ENCODE measurements around the gene ASPHD2.

DNA sequence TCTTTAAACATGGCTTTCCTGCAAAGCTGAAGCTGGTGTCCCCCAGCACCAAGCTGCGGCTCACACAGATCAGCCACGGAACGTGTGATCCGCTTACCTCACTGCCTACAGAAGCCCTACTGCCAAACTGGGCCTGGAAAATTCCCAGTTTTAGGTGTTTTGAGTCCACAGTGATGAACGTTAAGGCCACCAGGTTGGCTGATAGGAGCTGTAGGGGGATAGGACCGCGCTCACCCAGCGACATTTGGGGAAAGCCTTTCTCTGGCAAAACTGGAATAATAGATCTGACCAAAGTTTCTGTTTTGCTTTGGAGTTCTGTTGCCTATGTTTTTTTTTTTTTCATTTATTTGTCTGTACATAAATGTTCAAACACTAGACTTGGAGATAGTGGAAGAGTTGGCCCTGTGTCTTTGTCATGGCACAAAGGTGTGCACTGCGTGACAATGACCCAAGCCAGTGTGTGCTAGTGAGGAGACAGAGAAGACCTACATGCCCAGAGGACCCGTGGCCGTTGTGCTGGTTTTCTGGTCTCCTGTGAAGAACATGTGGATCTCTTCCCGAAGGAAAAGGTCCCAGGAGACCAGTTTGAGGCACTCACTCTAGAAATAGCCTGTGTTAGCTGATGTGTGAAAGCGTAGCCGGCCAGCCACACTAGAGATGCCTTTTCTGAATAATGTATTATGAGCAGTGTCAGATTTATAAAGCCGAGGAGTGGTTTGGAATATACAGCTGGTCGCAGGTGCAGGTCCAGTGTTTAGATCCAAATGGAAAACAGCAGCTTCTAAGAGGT is 15.0 kb downstream of the ASPHD2 start:
- TF ChIP-seq POLR2A (IDR thresholded peaks at IDR 0.05): no peak
- TF ChIP-seq, protein P1, sequence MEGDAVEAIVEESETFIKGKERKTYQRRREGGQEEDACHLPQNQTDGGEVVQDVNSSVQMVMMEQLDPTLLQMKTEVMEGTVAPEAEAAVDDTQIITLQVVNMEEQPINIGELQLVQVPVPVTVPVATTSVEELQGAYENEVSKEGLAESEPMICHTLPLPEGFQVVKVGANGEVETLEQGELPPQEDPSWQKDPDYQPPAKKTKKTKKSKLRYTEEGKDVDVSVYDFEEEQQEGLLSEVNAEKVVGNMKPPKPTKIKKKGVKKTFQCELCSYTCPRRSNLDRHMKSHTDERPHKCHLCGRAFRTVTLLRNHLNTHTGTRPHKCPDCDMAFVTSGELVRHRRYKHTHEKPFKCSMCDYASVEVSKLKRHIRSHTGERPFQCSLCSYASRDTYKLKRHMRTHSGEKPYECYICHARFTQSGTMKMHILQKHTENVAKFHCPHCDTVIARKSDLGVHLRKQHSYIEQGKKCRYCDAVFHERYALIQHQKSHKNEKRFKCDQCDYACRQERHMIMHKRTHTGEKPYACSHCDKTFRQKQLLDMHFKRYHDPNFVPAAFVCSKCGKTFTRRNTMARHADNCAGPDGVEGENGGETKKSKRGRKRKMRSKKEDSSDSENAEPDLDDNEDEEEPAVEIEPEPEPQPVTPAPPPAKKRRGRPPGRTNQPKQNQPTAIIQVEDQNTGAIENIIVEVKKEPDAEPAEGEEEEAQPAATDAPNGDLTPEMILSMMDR (IDR thresholded peaks at IDR 0.05): no peak
